Right lobe of liver (tissue), 4 donors: ENCODE data around the gene FAM163B.

Source experiments
- POLR2A ChIP-seq: fragments of 450-650 bp; IDR thresholded peaks from one replicate; pipeline ENCODE4 v1.6.1; 2017; ENCODE audit warnings: antibody characterized with exemption, mild to moderate bottlenecking
- TF ChIP-seq, protein P1 (sequence below), 4 donors: fragments of 200-600 bp in 3 of 4; fragments of 450-650 bp in 1 of 4; IDR thresholded peaks; one replicate each; pipeline versions ENCODE4 v1.5.1 to v1.8.0; 2016 to 2022; ENCODE audit warnings: antibody characterized with exemption in 4 of 4, mild to moderate bottlenecking in 2 of 4
- donor health status: DM: no; HTN: no; CAD: no.
- donor health status: DM: no; HTN: no; CAD: no.
- donor health status: DM: no; HTN: yes; CAD: no.

DNA sequence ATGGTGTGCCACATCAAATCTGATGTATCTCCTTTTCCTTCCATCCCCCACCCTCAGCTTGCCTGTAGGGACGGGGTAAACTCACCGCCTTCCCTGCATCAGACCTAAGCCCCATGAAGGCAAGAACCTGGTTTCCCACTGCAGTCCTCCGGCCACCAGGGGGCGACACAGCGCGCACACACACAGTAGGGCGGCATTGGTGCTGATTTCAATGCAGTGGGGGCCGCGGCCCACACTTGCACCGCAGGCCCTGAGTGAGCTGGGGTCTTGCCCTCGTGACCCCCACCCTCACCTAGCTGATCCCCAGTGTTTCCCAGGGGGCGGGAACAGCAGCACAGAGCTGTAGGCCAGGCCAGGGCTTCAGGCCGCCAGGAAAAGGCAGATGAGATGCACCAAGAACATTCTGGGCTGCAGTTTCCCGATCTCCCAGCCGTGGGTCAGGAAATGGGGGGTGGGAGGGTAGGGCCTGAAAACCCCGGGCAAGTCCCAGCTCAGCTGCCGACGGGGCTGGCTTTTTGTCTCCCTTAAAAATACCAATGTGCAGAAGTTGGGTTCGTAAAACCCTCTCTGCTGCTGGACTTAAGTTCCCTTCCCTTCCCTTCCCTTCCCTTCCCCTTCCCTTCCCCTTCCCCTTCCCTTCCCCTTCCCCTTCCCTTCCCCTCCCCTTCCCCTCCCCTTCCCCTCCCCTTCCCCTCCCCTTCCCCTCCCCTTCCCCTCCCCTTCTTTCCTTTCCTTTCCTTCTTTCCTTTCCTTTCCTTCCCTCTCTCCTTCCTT, 19.5 kb downstream of the FAM163B start:
- TF ChIP-seq POLR2A: no peak
- TF ChIP-seq, protein P1, sequence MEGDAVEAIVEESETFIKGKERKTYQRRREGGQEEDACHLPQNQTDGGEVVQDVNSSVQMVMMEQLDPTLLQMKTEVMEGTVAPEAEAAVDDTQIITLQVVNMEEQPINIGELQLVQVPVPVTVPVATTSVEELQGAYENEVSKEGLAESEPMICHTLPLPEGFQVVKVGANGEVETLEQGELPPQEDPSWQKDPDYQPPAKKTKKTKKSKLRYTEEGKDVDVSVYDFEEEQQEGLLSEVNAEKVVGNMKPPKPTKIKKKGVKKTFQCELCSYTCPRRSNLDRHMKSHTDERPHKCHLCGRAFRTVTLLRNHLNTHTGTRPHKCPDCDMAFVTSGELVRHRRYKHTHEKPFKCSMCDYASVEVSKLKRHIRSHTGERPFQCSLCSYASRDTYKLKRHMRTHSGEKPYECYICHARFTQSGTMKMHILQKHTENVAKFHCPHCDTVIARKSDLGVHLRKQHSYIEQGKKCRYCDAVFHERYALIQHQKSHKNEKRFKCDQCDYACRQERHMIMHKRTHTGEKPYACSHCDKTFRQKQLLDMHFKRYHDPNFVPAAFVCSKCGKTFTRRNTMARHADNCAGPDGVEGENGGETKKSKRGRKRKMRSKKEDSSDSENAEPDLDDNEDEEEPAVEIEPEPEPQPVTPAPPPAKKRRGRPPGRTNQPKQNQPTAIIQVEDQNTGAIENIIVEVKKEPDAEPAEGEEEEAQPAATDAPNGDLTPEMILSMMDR (IDR thresholded peaks at IDR 0.05): peak; percentile 28 to 49 (median 32)
